CD14-positive monocyte (primary cell): ENCODE measurements around the gene MCEE. TPM values are rescaled to one million over a fixed set of nuclear protein-coding genes. Genes with fewer than 3 reads are reported as not detected.
"Not testable (repeated sequence)": the region's sequence is repeated elsewhere in the genome, so short reads cannot be mapped to it uniquely, and the experiment has no call there.

ENCODE experiments used
- DNase-seq, 3 donors: peaks; one replicate each; pipeline ENCODE4 v3.0.0-alpha.2; 2011 to 2022
- H2AFZ ChIP-seq: 2 replicates; pipeline ENCODE4 v1.6.0; 2012; ENCODE audit warnings: mild to moderate bottlenecking, low read depth, low read length, inconsistent platforms; ENCODE audit not compliant: insufficient read depth, poor library complexity, severe bottlenecking
- H3K27ac ChIP-seq, 2 donors: 1 replicate in 1 of 2; 2 replicates in 1 of 2; pipeline ENCODE4 v1.5.1; 2012 to 2013; ENCODE audit warnings: low read length in 2 of 2, control low read depth in 1 of 2, inconsistent platforms in 1 of 2, low read depth in 1 of 2, mild to moderate bottlenecking in 1 of 2
- H3K27me3 ChIP-seq, 2 donors: one replicate each; pipeline versions ENCODE4 v1.6.0 to v1.6.1; 2011 to 2013; ENCODE audit warnings: low read length in 2 of 2; ENCODE audit not compliant: control insufficient read depth in 2 of 2, insufficient read depth in 2 of 2
- H3K36me3 ChIP-seq, 2 donors: replicated peaks in 1 of 2; 1 replicate in 1 of 2; 2 replicates in 1 of 2; pipeline versions ENCODE4 v1.5.1 to v1.6.1; 2012 to 2013; ENCODE audit warnings: low read length in 2 of 2, control low read depth in 1 of 2, inconsistent platforms in 1 of 2, mild to moderate bottlenecking in 1 of 2; ENCODE audit not compliant: insufficient read depth in 2 of 2, control insufficient read depth in 1 of 2
- H3K4me1 ChIP-seq, 2 donors: 1 replicate in 1 of 2; 2 replicates in 1 of 2; pipeline versions ENCODE4 v1.5.1 to v1.6.1; 2012 to 2013; ENCODE audit warnings: low read length in 2 of 2, control low read depth in 1 of 2, inconsistent platforms in 1 of 2, mild to moderate bottlenecking in 1 of 2, moderate library complexity in 1 of 2; ENCODE audit not compliant: insufficient read depth in 2 of 2, control insufficient read depth in 1 of 2
- H3K4me2 ChIP-seq: replicated peaks from 2 replicates; pipeline ENCODE3; 2012; ENCODE audit warnings: low read length, moderate library complexity, mild to moderate bottlenecking; ENCODE audit not compliant: poor library complexity, severe bottlenecking; ENCODE audit errors: extremely low read depth
- H3K4me3 ChIP-seq, 3 experiments: fragments of 200-600 bp in 1 of 3; sonication (generic) in 1 of 3; replicated peaks in 1 of 3; 1 replicate in 2 of 3; 2 replicates in 1 of 3; pipeline ENCODE4 v1.5.1; 2011 to 2013; ENCODE audit warnings: low read length in 3 of 3, mild to moderate bottlenecking in 3 of 3, control low read depth in 2 of 3, low read depth in 2 of 3, inconsistent platforms in 1 of 3, moderate library complexity in 1 of 3
- H3K79me2 ChIP-seq: 2 replicates; pipeline ENCODE4 v1.6.0; 2012; ENCODE audit warnings: mild to moderate bottlenecking, control low read depth, inconsistent platforms, low read length, moderate library complexity; ENCODE audit not compliant: insufficient read depth
- H3K9ac ChIP-seq: 2 replicates; pipeline ENCODE4 v1.6.0; 2017; ENCODE audit warnings: low read length, mild to moderate bottlenecking; ENCODE audit not compliant: insufficient read depth, poor library complexity, severe bottlenecking
- H3K9me3 ChIP-seq, 2 donors: replicated peaks in 1 of 2; 1 replicate in 1 of 2; 2 replicates in 1 of 2; pipeline versions ENCODE4 v1.5.1 to v1.6.1; 2012 to 2013; ENCODE audit warnings: low read length in 2 of 2, control low read depth in 1 of 2; ENCODE audit not compliant: control insufficient read depth in 1 of 2, insufficient read depth in 1 of 2
- H4K20me1 ChIP-seq: 2 replicates; pipeline ENCODE4 v1.6.0; 2012; ENCODE audit warnings: mild to moderate bottlenecking, low read length, control low read depth, moderate library complexity; ENCODE audit not compliant: insufficient read depth
- H3K27ac Mint-ChIP-seq, 7 donors: one replicate each; pipeline ENCODE4 v1.8.0; 2020; ENCODE audit warnings: mild to moderate bottlenecking in 7 of 7, mixed read lengths in 7 of 7, moderate library complexity in 6 of 7, inconsistent platforms in 2 of 7
- H3K27me3 Mint-ChIP-seq, 3 donors: one replicate each; pipeline ENCODE4 v1.8.0; 2021 to 2022; ENCODE audit warnings: low read depth in 3 of 3, mild to moderate bottlenecking in 3 of 3, mixed read lengths in 3 of 3, moderate library complexity in 3 of 3, inconsistent platforms in 1 of 3
- H3K36me3 Mint-ChIP-seq, 2 donors: one replicate each; pipeline ENCODE4 v1.8.0; 2020; ENCODE audit warnings: mixed read lengths in 2 of 2, inconsistent platforms in 1 of 2, mild to moderate bottlenecking in 1 of 2
- H3K4me1 Mint-ChIP-seq: one replicate; pipeline ENCODE4 v1.8.0; 2020; ENCODE audit warnings: mild to moderate bottlenecking, mixed read lengths
- H3K4me3 Mint-ChIP-seq, 2 donors: one replicate each; pipeline ENCODE4 v1.8.0; 2020; ENCODE audit warnings: mild to moderate bottlenecking in 2 of 2, mixed read lengths in 2 of 2, moderate library complexity in 1 of 2
- H3K9me3 Mint-ChIP-seq, 7 donors: one replicate each; pipeline ENCODE4 v1.8.0; 2020 to 2022; ENCODE audit warnings: mixed read lengths in 7 of 7, mild to moderate bottlenecking in 6 of 7, moderate library complexity in 6 of 7, inconsistent platforms in 2 of 7
- CTCF ChIP-seq: fragments of 200-600 bp; IDR thresholded peaks from one replicate; pipeline ENCODE4 v1.8.0; 2022; ENCODE audit warnings: antibody characterized with exemption, mild to moderate bottlenecking
- WGBS: methylation state at CpG from one replicate; pipeline ENCODE4 v1.1.5; 2013; ENCODE audit warnings: missing lambda C conversion rate; ENCODE audit not compliant: insufficient coverage; 5-methylcytosine and 5-hydroxymethylcytosine counted together
- intact Hi-C, 2 donors: fragments of 100-400 bp; cut with micrococcal nuclease; formaldehyde crosslinking; loops; one replicate each; pipeline versions ENCODE4 v1.15.0 to v1.15.1; 2023
- polyA minus RNA-seq: library from RNA; depleted of rRNA, polyadenylated mRNA; stranded (reverse); fragments of >200 nt; gene quantifications from 2 replicates; pipeline ENCODE4 v1.2.3, GENCODE V29; 2012
- polyA plus RNA-seq, 3 donors: library from polyadenylated mRNA; depleted of rRNA in 1 of 3; unstranded in 2 of 3; stranded (reverse) in 1 of 3; fragments of 300-500 nt in 2 of 3; fragments of >200 nt in 1 of 3; fragmentation: Illumina TruSeq in 2 of 3; gene quantifications; 1 replicate in 2 of 3; 2 replicates in 1 of 3; pipeline ENCODE4 v1.2.3, GENCODE V29; 2012 to 2021
- total RNA-seq, 12 experiments: library from RNA in 1 of 12; stranded (reverse) in 1 of 12; fragments of 120-200 nt in 1 of 12; gene quantifications; one replicate each; pipeline ENCODE4 v1.2.4 and lab custom pipeline; 2013 to 2026; ENCODE audit warnings: mixed read lengths in 6 of 12, inconsistent platforms in 1 of 12

Gene MCEE
- total RNA-seq (2013) = 14.7 TPM
- 10 to 100 TPM in 2 of 3 donors, 1 to 10 TPM in 1; 9.3 to 29.0 (median 24.7) TPM for polyA plus RNA-seq
- polyA minus RNA-seq = 5.4 and 8.1 TPM in 2 replicates
- total RNA-seq (lab: John Stamatoyannopoulos, UW) = 0 to 3.5 (median 1.8) reads per million in 11 experiments

GRCh38 chr2:71130152-71130904 is at the start of gene MCEE, which contains the start of gene MPHOSPH10:
Gene MCEE, minus strand, starts transcription at chr2:71130229. Its CDS starts 10 bp downstream, at chr2:71130219.
Gene MPHOSPH10, plus strand, starts transcription at chr2:71130634. Its CDS starts 32 bp downstream, at chr2:71130666.
- peak; percentile 75 to 84 (median 78) for DNase-seq
- Histone ChIP-seq H3K9me3 (no peaks in the 10 kb centered on the region), H3K4me3 (peak within 1 kb of the TSS; percentile 87 to 99 (median 93)), H3K27ac (peak within 1 kb of the TSS; percentile 82 to 94), H3K79me2 (peaks cover 78% of the 10 kb centered on the region), H3K27me3 (no peaks in the 10 kb centered on the region), H3K9ac (peak within 1 kb of the TSS; percentile 89), H3K36me3 (peaks cover 19 to 30% of the 10 kb centered on the region in 2 donors), H3K4me2 (peak within 1 kb of the TSS; percentile 88), H3K4me1 (peaks cover 17 to 39% of the 10 kb centered on the region in 2 donors), H4K20me1 (no peaks in the 10 kb centered on the region), H2AFZ (peak within 1 kb of the TSS; percentile 99)
- peak within 1 kb of the TSS in 2 of 7 donors; percentile 73 to 97 for H3K27ac Mint-ChIP-seq
- H3K4me3 Mint-ChIP-seq = no peak within 1 kb of the TSS
- TF ChIP-seq CTCF = no peak
- H3K36me3 Mint-ChIP-seq = peaks cover 12 to 14% of the 10 kb centered on the region in 2 donors
- intact Hi-C loops = loop anchor here in 1 of 2 donors (5.0 kb wide), 1 partner anchor 58 kb away; no protein-coding TSS in a partner anchor
- no peaks in the 10 kb centered on the region for H3K9me3 Mint-ChIP-seq
- peaks cover 11% of the 10 kb centered on the region for H3K4me1 Mint-ChIP-seq
- H3K27me3 Mint-ChIP-seq = no peaks in the 10 kb centered on the region
- WGBS = under 1% methylated on average over 55 of the region's 67 CpGs

DNA sequence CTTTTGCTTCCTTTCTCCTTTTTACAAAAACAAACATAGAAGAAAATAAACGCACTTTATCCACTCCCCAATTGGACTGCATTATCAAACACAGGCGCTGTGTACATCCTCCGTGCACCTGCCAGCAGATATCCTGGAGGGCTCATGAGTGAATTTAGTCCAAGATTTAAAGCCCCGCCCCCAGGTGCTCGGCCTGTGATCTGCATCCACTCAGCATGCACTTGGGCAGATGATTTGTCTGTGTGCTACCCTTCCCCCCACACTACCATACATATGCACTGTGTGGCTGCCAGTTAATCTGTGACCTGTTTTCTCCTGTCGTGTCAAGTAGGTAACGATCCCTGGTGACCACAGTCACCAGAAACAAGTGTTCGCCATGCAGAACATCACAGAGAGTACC is 48.8 kb upstream of the MCEE start:
- H3K4me3 Mint-ChIP-seq, H3K79me2 ChIP-seq, H3K4me1 ChIP-seq, H3K27me3 Mint-ChIP-seq, intact Hi-C loops, H3K36me3 Mint-ChIP-seq, H3K4me2 ChIP-seq, DNase-seq, H3K9ac ChIP-seq, H3K27ac ChIP-seq, H2AFZ ChIP-seq, H3K9me3 Mint-ChIP-seq, H3K27me3 ChIP-seq, H3K36me3 ChIP-seq, H3K9me3 ChIP-seq, H3K4me3 ChIP-seq, H3K27ac Mint-ChIP-seq, H4K20me1 ChIP-seq: not testable (repeated sequence)
- WGBS = 95% methylated on average over 7 of the region's 8 CpGs
- peaks cover 15% of the 10 kb centered on the region for H3K4me1 Mint-ChIP-seq
